KOPT-K1 (cell line): ENCODE results near the gene DMRTC2.

Experiments
- H3K27ac ChIP-seq: fragments of 200-600 bp; sonication (generic); 2 replicates; pipeline ENCODE4 v1.5.1; 2016; ENCODE audit warnings: antibody characterized with exemption, mild to moderate bottlenecking, low read depth, low read length; ENCODE audit not compliant: poor library complexity, severe bottlenecking
- H3K36me3 ChIP-seq: fragments of 200-600 bp; sonication (generic); 2 replicates; pipeline ENCODE4 v1.5.1; 2017; ENCODE audit warnings: antibody characterized with exemption, mild to moderate bottlenecking, low read length, moderate library complexity; ENCODE audit not compliant: insufficient read depth
- H3K9me3 ChIP-seq: fragments of 200-600 bp; sonication (generic); 2 replicates; pipeline ENCODE4 v1.5.1; 2017; ENCODE audit warnings: antibody characterized with exemption, low read length, mild to moderate bottlenecking; ENCODE audit not compliant: insufficient read depth, poor library complexity, severe bottlenecking

DMRTC2 gene

GRCh38 chr19:41845001-41845050 is at the start of gene DMRTC2:
Gene DMRTC2, plus strand, starts transcription at chr19:41845042. Its CDS starts 2,387 bp downstream, at chr19:41847429.
- no peak within 1 kb of the TSS for H3K27ac ChIP-seq
- H3K36me3 ChIP-seq: no peaks in the 10 kb centered on the region
- H3K9me3 ChIP-seq: no peaks in the 10 kb centered on the region

- Histone ChIP-seq H3K27ac (no peak within 1 kb of the TSS), H3K36me3 (no peaks in the 10 kb centered on the region), H3K9me3 (peaks cover 3% of the 10 kb centered on the region)
Observed at GRCh38 chr19:41796362-41796761, 48.5 kb upstream of the DMRTC2 start, which contains the start of gene CEACAM3. Gene CEACAM3, plus strand, starts transcription at chr19:41796587. Its CDS starts 91 bp downstream, at chr19:41796678.

GRCh38 chr19:41796901-41797300 is 47.9 kb upstream of the DMRTC2 start:
- Histone ChIP-seq H3K27ac (no peak overlapping the region), H3K36me3 (no peaks in the 10 kb centered on the region), H3K9me3 (peaks cover 8% of the 10 kb centered on the region)

GRCh38 chr19:41799444-41800000 is 45.3 kb upstream of the DMRTC2 start:
- Histone ChIP-seq H3K36me3 (no peaks in the 10 kb centered on the region), H3K27ac (no peak overlapping the region), H3K9me3 (peaks cover 10% of the 10 kb centered on the region)

DNA sequence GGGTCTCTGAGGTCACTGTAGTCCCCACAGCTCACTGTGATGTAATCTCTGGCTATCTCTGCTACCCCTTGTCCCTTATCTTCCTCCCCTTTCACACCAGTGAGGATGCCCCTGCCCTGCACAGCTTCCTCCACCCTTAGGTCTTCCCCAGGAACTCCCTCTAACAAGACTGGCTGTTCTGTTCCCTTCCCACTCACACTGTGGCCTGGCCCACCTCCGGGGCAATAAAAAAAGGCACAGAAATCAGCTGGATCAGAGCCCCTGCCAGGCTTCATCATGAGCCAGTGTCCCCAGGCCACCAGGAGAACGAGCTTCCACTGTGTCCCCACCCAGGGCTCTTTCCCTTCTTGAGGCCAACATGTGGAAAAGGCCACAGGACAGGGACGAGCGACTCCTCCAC is 43.8 kb upstream of the DMRTC2 start:
- H3K27ac ChIP-seq: no peak overlapping the region
- H3K36me3 ChIP-seq: no peaks in the 10 kb centered on the region
- H3K9me3 ChIP-seq: peaks cover 10% of the 10 kb centered on the region

DNA sequence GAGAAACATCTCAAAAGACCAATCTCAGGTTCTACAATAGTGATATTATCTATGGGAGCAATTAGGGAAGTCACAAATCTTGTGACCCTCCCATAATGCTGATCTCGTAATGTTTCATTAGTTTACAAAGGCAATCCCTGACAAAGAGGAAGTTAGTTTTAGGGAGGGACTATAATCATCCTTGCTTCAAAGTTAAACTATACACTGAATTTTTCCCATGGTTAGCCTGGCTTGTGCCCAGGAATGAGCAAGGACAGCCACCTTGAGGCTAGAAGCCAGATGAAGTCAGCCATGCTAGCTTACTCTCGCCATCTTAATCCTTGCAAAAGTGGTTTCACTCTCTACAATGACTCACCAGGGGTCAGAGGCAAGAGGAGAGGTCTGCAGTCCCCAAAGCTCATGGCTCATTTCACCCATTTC is 43.0 kb upstream of the DMRTC2 start:
- H3K36me3 ChIP-seq: no peaks in the 10 kb centered on the region
- H3K9me3 ChIP-seq: peaks cover 10% of the 10 kb centered on the region
- no peak overlapping the region for H3K27ac ChIP-seq

DNA sequence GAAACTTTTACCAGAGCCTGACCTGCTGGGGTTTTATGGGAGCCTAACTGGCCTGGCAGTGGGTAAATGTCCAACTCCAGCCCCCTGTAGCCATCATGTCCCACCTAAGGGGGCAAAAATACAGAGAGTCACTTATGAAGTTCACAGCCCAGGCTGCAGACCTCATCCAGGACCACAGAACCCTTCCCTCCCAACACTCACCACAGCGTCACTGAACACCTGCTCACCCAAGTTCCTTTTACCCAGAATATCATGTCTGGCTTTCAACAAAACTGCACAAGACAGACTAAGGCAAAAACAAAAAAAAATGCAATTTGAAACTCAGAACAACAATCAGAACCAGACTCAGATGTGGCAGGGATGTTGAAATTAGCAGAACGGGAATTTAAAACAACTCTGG is 42.1 kb upstream of the DMRTC2 start:
- H3K36me3 ChIP-seq: no peaks in the 10 kb centered on the region
- no peak overlapping the region for H3K27ac ChIP-seq
- peaks cover 10% of the 10 kb centered on the region for H3K9me3 ChIP-seq

DNA sequence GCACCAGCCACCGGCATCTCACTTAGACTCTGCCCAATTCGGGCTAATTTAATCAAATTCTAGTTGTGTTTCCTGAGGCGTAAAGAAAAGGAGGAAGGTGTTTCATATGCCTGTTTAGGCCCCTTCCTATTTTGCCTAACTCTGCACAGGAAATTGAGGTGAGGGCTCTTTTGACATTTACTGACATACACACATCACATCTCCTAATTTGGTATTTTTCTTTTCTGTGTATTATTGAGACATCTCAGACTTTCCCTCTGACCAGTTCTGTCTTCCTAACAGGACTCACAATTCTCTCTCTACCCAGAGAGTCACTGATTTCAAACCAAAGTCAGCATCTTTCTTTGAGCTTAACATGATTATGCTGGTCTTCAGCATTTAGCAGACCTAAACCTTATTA is 40.5 kb upstream of the DMRTC2 start:
- Histone ChIP-seq H3K9me3 (peaks cover 10% of the 10 kb centered on the region), H3K27ac (no peak overlapping the region)

GRCh38 chr19:41807176-41807575 is 37.7 kb upstream of the DMRTC2 start:
- no peaks in the 10 kb centered on the region for H3K9me3 ChIP-seq
- no peaks in the 10 kb centered on the region for H3K36me3 ChIP-seq
- H3K27ac ChIP-seq: no peak overlapping the region

More for the DNA sequence above, 40.5 kb upstream of the DMRTC2 start:
- H3K36me3 ChIP-seq: no peaks in the 10 kb centered on the region

DNA sequence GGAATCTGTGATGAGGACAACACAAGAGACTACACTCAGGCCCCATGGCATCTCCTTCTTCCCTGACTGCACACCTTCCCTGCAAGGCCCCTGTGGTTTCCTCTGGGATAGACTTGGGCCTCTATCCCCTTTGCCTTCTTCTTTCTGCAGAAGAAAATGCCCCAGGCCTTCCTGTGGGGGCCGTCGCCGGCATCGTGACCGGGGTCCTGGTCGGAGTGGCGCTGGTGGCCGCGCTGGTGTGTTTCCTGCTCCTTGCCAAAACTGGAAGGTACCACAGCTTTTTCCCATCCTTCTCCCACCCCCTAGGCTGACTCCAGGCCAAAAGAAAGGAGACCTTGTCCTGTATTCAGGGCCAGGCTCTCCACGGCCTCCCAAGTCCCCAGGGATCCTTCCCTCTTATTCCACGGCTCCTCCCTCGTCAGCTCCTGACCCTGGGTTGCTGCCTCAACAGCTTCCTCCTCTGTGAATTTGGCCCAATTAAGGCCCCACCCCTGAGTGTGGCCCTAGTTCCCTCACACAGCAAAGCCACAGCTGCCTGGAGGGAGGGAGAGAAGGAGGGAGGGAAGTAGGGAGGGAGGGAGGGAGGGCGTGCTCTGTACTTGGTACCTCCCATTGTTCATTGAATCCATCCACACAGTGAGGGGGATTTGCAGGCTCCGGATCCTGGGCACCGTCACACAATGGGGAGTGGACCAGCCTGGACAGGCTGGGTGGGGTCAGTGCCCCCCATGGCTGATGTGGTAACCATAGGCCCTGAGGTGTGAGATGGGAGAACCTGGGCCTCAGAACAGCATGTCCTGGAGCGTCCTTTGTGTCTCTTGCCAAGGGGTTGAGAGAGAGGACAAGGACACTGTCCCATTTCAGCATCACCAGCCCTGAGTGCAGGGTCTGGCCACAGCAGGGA is 35.9 kb upstream of the DMRTC2 start:
- no peaks in the 10 kb centered on the region for H3K36me3 ChIP-seq
- no peaks in the 10 kb centered on the region for H3K9me3 ChIP-seq
- no peak overlapping the region for H3K27ac ChIP-seq

DNA sequence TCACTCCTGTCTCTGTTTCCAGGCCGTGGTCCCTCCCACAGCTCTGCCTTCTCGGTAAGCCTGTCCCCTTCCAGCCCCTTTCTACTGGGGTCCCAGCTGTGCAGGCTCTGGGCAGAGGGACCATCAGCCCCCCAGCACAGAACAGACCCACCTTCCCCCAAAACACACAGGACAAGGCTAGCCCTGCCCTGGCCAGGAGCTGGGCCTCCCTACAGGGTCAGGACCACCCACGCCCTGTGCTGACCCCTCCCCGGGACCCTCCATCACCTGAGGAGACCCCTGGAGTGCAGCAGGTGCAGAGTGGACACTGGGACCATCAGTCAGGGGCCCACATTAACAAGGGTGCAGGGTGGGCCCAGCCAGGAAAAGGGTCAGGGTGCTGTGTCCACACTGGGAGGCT is 34.5 kb upstream of the DMRTC2 start:
- no peaks in the 10 kb centered on the region for H3K9me3 ChIP-seq
- no peaks in the 10 kb centered on the region for H3K36me3 ChIP-seq
- H3K27ac ChIP-seq: no peak overlapping the region

- no peaks in the 10 kb centered on the region for H3K36me3 ChIP-seq
- no peak overlapping the region for H3K27ac ChIP-seq
- no peaks in the 10 kb centered on the region for H3K9me3 ChIP-seq
Observed at GRCh38 chr19:41811036-41811435, 33.8 kb upstream of the DMRTC2 start.

DNA sequence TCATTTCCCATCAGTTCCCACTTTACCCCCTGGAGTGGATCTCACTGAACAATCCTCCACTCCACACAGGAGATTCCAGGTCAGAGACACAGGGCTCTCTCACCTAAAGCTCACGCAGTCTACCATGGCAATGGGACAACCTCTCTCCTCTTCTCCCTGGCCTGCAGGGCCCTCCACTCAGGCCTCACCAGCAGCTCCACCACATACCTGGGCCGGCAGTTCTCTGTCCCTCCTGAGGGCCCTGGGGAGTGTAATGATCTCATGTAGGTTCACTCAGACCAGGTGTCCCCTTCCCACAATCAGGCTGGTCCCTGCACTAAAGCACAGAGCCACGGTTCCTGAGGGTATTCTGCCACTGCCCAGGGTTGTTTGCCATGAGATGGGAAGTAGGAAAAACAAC is 32.9 kb upstream of the DMRTC2 start:
- Histone ChIP-seq H3K27ac (no peak overlapping the region), H3K36me3 (no peaks in the 10 kb centered on the region), H3K9me3 (no peaks in the 10 kb centered on the region)

DNA sequence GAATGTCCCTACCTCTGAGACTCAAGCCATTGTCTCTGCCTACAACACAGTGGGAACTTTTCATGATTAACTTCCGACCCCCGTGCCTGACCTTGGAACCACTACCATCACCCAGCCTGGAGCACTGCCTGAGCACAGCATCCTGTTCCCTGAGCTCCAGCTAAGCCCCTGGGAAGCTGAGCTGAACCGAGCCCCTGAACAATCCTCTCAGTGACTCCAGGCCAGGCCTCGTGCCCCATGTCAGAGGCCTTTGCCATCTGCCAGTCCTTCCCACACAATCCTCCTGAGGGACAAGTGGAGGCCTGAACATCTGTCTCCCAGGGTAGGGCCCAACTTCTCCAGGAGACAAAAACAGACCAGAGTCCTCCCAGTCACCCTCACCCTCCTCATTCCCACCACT is 30.9 kb upstream of the DMRTC2 start:
- Histone ChIP-seq H3K27ac (no peak overlapping the region), H3K9me3 (no peaks in the 10 kb centered on the region), H3K36me3 (no peaks in the 10 kb centered on the region)

DNA sequence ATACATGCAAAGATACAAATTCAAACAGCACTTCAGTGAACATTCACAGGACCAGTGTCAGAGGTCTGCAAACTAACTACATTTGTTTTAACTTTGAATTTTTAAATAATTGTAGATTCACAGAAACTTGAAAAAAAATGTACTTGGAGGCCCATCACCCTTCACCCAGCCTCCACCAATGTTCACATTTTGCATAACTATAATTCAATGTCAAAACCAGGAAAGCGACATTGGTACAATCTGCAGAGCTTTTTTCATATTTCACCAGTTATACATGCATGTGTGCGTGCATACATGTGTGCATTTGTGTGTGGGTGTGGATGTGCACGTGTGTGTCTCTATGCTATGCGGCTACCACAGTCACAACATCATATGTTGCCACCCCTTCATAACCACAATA is 29.5 kb upstream of the DMRTC2 start:
- Histone ChIP-seq H3K27ac (no peak overlapping the region), H3K9me3 (no peaks in the 10 kb centered on the region), H3K36me3 (no peaks in the 10 kb centered on the region)

- Histone ChIP-seq H3K36me3 (no peaks in the 10 kb centered on the region), H3K9me3 (no peaks in the 10 kb centered on the region), H3K27ac (no peak overlapping the region)
Observed at GRCh38 chr19:41816761-41817160, 28.1 kb upstream of the DMRTC2 start.
